ENCODE data around the gene SYNC. TPM values are rescaled to one million over a fixed set of nuclear protein-coding genes. Genes with fewer than 3 reads are reported as not detected.
"Not testable (repeated sequence)": the region's sequence is repeated elsewhere in the genome, so short reads cannot be mapped to it uniquely, and the experiment has no call there.

Gene SYNC
- total RNA-seq, 1 experiment from 2014 or later = 1.7 TPM

DNA sequence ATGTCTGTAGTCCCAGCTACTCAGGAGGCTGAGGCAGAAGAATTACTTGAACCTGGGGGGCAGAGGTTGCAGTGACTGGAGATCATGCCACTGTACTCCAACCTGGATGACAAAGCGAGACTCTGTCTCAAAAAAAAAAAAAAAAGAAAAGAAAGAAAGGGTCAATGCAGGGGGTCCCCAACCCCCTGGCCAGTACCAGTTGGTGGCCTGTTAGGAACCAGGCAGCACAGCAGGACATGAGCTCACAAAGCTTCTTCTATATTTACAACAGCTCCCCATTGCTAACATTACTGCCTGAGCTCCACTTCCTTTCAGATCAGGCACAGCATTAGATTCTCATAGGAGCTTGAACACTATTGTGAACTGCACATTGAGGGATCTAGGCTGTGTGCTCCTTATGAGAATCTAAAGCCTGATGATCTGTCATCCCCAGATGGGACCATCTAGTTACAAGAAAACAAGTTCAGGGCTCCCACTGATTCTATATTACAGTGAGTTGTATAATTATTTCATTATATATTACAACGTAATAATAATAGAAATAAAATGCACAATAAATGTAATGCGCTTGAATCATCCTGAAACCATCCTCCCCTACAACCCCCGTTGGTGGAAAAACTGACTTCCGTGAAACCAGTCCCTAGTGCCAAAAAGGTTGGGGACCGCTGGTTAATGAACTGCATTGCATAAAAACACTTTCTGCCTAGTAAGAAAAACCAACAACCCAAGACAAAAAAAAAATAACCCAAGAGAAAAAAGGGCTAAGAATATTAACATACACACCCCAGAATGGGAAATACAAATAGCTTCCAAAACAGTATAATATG, 55.0 kb downstream of the SYNC start:
- no peak for DNase-seq (ENCODE audit: extremely low read depth, low read depth)

DNA sequence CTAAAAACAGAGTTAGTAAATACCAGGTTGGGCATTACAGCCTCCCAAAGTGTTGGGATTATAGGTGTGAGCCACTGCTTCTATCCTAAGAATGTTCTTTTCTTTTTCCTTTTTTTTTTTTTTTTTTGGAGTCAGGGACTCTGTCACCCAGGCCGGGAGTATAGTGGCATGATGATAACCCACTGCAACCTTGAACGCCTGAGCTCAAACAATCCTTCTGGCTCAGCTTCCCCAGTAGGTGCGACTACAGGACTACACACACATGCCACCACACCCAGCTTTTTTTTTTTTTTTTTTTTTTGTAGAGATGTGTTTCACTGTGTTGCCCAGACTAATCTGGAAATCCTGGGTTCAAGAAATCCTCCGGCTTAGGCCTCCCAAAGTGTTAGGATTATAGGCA, 58.1 kb downstream of the SYNC start:
- no peak for DNase-seq (ENCODE audit: extremely low read depth, low read depth)

DNA sequence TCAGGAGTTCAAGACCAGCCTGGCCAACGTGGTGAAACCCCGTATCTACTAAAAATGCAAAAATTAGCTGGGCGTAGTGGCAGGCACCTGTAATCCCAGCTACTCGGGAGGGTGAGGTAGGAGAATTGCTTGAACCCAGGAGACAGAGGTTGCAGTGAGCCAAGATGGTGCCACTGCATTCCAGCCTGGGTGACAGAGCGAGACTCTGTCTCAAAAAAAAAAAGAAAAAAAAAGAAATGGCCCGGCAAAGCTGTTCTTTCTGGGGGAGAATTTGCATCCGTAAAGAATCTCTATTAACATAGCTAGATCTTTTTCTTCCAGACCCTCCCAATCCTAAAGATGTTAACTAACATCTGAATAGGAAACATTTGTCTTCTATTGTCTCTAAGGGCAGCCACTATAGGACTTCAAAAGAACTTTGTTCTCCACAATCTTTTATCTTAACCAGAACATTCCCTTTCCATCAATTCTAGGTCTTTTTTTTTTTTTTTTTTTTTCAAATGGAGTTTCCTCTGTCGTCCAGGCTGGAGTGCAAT, 60.2 kb downstream of the SYNC start:
- DNase-seq (ENCODE audit: extremely low read depth, low read depth) = not testable (repeated sequence)

DNA sequence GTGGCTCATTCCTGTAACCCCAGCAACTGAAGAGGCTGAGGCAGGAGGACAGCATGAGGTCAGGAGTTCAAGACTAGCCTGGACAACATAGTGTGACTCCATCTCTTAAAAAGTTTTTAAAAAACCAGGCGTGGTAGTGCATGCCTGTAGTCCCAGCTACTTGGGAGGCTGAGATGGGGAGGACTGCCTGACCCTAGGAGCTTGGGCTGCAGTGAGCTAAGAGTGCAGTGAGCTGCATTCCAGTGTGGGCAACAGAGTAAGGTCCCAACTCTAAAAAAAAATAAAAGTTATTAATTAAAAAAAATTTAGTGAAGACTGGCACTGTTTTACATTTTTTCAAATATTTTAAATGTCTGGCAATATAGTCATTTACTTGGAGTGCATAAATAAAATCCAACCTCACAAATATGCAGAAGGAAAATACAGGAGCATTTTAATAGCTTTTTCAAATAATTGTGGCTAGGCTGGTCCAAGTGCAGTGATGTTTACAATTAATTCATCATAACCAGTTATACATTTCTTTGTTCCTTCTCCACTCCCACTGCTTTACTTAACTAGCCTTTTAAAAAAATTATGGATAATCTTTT, 63.0 kb downstream of the SYNC start:
- no peak for DNase-seq (ENCODE audit: extremely low read depth, low read depth)

DNA sequence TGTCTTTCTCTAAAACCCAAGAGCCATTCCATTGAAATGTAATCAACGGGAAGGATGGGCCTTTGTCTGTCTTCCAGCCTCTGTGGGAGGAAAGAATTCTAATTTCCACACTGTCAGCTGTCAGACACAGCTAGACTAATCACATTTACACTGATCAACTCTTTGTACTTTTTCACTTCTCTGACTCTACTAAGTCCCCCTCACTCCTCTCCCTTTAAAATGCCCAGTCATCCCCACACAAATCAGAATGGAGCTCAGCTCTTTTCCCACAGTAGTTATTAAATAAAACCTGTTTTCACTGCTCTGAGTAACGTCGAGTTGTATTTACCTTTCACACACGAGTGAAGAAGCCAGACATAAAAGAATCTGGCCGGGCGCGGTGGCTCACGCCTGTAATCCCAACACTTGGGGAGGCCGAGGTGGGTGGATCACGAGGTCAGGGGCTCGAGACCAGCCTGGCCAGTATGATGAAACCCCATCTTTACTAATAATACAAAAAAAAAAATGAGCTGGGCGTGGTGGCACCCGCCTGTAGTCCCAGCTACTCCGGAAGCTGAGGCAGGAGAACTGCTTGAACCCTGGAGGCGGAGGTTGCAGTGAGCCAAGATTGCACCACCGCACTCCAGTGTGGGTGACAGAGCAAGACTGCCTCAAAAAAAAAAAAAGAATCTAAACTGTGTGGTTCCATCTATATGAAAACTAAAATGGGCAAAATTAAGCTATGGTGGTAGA, 65.5 kb downstream of the SYNC start:
- DNase-seq (ENCODE audit: extremely low read depth, low read depth) = peak; percentile 62

DNA sequence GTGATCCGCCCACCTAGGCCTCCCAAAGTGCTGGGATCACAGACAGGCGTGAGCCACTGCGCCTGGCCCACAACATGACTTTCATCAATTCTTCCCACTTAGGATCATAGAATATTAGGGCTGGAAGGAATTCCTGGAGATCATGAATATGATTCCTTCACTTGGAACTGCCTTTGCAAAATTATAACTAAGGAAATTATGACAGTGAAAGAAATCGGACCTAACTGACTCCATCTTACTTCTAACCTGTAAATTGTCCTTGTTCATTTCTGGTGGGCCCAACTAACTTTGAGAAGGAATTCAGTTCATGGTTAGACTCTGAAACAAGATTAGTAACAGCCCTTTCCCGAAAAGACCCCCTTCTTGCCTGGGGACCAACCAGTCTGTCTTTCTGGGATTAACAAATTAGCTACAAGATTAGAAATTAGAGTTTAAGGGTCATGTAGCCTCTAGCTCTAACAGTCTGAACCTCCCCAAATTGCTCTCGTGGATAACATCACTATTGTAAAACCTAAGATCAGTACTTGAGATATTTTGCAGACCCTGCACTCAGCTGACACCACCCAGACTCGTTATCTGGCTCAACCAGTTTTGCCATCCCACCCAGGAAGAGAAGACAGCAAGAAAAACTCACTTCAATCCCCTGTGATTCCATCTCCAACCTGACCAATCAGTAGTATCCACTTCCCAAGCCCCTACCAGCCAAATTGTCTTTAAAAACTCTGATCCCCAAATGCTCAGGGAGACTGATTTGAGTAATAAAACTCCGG, 66.9 kb downstream of the SYNC start:
- no peak for DNase-seq (ENCODE audit: extremely low read depth, low read depth)

DNA sequence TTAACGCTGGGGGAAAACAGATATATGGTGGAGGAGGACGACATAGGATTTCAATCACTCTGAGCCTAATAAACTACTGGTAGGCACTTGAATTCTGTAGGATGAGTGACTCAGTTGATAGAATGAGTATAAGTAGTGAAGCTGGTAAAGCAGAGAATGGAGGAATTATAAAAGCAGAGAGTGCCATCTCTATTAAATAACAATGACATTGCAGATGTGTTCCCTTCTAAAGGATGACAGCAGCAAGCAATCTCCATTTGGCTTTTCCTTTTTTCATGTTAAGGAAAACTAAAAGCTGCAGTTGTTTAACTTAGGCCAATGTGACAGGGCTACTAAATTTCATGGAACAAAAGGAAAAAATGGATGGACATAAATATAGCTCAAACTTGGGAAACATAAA, 69.7 kb downstream of the SYNC start:
- DNase-seq (ENCODE audit: extremely low read depth, low read depth) = no peak

DNA sequence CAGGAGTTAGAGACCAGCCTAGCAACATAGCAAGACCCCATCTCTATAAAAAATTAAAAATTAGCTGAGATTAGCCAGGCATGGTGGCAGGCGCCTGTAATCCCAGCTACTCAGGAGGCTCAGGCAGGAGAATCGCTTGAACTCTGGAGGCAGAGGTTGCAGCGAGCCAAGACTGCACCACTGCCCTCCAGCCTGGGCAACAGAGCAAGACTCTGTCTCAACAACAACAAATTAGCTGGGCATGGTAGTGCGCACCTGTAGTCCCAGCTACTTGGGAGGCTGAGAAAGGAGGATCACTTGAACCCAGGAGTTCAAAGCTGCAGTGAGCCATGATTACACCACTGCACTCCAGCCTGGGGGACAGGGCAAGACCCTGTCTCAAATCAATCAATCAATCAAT, 72.4 kb downstream of the SYNC start:
- DNase-seq (ENCODE audit: extremely low read depth, low read depth) = not testable (repeated sequence)

Small RNA genes lying within 50 kb of the gene (small RNA-seq; reads per million reads assigned to genes)
- gene RF00019 = 0 reads per million in 2 experiments

Other genes starting within 250 kb of the SYNC start
- gene ZBTB8B, start 237.7 kb downstream of the SYNC start, total RNA-seq (2014; rRNA removed; shearing (Covaris generic)) = not detected in 2 replicates
- gene ZBTB8A, start 163.3 kb downstream of the SYNC start, total RNA-seq (2014; rRNA removed; shearing (Covaris generic)) = 4.1 and 5.5 TPM in 2 replicates
- gene ZBTB8OS, start 52.2 kb downstream of the SYNC start, total RNA-seq (2014; rRNA removed; shearing (Covaris generic)) = 66.8 and 69.6 TPM in 2 replicates
- gene RBBP4, start 51.6 kb downstream of the SYNC start, total RNA-seq (2014; rRNA removed; shearing (Covaris generic)) = 60.0 and 77.5 TPM in 2 replicates
- gene YARS1, start 114.6 kb upstream of the SYNC start, total RNA-seq (2014; rRNA removed; shearing (Covaris generic)) = 169 and 184 TPM in 2 replicates
- 15.5 and 20.7 TPM in 2 replicates for gene S100PBP, start 114.9 kb upstream of the SYNC start, total RNA-seq (2014; rRNA removed; shearing (Covaris generic))
- 0.59 TPM in 1 of 2 replicates, not detected in the other for gene FNDC5, start 168.1 kb upstream of the SYNC start, total RNA-seq (2014; rRNA removed; shearing (Covaris generic))
- gene HPCA, start 183.7 kb upstream of the SYNC start, total RNA-seq (2014; rRNA removed; shearing (Covaris generic)) = not detected in 2 replicates
- 5.3 and 6.1 TPM in 2 replicates for gene TMEM54, start 198.6 kb upstream of the SYNC start, total RNA-seq (2014; rRNA removed; shearing (Covaris generic))